ENCODE measurements around the gene C19orf38.

Gene C19orf38

DNA sequence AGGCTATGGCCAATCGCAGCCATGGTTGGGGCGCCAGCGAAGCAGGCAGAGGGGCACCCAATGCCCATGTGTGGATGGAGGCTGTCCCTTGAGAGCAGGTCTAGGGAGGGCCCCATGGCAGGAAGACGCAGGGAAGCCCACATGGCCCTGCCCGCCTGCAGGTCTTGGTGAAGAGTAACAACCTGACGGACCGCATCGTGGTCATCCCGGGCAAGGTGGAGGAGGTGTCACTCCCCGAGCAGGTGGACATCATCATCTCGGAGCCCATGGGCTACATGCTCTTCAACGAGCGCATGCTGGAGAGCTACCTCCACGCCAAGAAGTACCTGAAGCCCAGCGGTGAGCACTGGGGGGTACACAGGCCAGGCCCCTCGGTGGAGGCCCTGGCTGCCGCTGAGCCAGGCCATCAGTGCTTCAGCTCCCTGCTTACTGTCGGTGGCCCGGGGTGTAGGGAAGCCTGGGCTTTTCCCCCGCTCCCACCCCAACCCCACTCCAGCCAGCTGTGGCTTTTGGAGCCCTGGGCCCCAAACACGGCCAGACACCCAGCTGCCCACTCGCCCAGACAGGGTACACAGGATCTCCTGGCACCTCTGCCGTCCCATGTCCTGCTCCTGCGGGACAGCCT, 65.6 kb downstream of the C19orf38 start:
- DNase-seq = no peak
- Histone ChIP-seq H3K27me3 (no peaks in the 10 kb centered on the region), H3K36me3 (peaks cover 34% of the 10 kb centered on the region), H3K9me3 (no peaks in the 10 kb centered on the region), H3K4me1 (no peaks in the 10 kb centered on the region), H3K4me3 (ENCODE audit: low read depth, low read length) (no peak overlapping the region)
- TF ChIP-seq, protein P1, sequence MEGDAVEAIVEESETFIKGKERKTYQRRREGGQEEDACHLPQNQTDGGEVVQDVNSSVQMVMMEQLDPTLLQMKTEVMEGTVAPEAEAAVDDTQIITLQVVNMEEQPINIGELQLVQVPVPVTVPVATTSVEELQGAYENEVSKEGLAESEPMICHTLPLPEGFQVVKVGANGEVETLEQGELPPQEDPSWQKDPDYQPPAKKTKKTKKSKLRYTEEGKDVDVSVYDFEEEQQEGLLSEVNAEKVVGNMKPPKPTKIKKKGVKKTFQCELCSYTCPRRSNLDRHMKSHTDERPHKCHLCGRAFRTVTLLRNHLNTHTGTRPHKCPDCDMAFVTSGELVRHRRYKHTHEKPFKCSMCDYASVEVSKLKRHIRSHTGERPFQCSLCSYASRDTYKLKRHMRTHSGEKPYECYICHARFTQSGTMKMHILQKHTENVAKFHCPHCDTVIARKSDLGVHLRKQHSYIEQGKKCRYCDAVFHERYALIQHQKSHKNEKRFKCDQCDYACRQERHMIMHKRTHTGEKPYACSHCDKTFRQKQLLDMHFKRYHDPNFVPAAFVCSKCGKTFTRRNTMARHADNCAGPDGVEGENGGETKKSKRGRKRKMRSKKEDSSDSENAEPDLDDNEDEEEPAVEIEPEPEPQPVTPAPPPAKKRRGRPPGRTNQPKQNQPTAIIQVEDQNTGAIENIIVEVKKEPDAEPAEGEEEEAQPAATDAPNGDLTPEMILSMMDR (IDR thresholded peaks at IDR 0.05; ENCODE audit: low read depth, low read length) = no peak

DNA sequence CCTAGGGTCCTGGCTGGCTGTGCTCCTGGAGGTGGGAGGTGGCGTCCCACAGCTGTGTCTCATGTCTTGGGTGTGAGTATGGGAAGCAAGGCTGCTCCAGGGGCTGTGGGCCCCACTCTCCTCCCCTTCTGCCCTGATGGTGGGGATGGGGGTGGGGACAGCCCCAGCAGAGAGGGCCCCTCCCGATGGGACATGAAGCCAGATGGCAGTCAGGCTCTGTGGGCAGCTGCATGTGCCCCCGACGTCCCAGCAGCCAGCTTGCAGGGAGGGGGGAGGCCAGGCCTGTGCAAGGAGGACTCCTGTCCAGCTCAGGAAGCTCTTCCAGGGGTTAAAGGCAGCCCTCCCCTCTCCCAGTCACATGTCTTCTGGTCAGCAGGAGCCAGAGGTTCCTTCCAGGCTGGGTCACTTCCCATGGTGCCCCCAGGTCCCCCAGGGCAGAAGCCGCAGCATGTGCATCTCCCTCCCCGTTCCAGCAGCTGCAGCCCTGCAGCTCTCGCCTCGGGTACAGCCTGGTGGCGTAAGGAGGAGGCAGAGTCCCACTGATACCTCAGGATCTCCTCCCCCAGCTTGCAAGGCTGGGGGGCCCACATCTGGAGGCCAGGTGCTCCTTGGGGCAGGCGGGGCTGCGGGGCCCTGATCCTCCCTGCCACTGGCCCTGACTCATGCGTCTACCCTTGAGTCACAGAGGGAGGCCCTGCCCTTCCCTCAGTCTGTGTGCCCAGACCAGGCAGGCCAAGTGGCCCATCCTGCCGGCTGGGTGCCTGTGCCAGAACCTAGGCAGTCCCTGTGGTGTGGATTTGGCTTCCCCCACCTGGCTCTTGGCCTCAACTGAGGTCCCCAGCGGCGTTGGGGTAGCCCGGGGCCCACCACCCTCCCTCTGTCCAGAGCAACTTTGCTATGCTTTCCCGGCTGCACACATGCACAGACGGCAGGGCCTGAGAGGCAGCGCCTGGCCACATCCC, 67.2 kb downstream of the C19orf38 start:
- Histone ChIP-seq H3K9me3 (no peaks in the 10 kb centered on the region), H3K36me3 (peaks cover 38% of the 10 kb centered on the region), H3K27me3 (no peaks in the 10 kb centered on the region), H3K4me1 (no peaks in the 10 kb centered on the region), H3K4me3 (ENCODE audit: low read depth, low read length) (no peak overlapping the region)
- TF ChIP-seq, protein P1 (IDR thresholded peaks at IDR 0.05; ENCODE audit: low read depth, low read length) = no peak
- DNase-seq = no peak

DNA sequence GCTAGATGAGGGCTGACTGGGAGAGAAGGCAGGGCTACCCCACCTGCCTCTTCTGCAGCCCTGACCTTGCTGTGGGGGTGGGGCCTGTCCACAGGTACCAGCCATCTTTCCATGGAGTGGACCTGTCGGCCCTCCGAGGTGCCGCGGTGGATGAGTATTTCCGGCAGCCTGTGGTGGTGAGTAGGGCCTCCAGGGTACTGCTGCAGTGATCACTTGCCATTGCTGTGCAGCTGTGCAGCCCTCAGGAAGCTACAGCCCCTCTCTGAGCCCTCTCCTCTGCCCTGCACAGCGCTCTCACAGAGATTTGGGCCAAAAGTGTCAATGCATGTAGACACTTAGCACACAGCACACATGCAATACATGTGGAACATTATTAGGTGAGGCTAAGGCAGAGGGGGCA, 68.4 kb downstream of the C19orf38 start:
- H3K27me3 ChIP-seq = no peaks in the 10 kb centered on the region
- no peak for DNase-seq
- TF ChIP-seq, protein P1 (IDR thresholded peaks at IDR 0.05; ENCODE audit: low read depth, low read length) = no peak
- peaks cover 44% of the 10 kb centered on the region for H3K36me3 ChIP-seq
- H3K9me3 ChIP-seq = no peaks in the 10 kb centered on the region
- H3K4me1 ChIP-seq = no peaks in the 10 kb centered on the region
- H3K4me3 ChIP-seq (ENCODE audit: low read depth, low read length) = no peak overlapping the region

DNA sequence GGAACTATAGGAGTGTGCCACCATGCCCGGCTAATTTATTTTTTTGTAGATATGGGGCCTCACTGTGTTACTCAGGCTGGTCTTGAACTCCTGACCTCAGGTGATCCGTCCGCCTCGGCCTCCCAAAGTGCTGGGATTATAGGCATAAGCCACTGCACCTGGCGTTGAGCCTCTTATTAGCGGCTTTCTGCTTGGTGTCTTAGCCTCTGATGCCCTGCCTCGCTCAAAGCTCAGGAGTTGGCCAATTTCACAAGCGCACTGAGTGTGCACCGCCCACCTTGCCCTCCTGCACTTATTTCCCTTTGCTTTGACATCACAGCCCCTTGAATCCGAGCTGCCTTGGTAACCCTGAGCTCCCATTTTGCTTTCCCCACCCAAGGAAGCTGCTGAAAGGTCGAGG, 70.1 kb downstream of the C19orf38 start:
- DNase-seq = no peak
- Histone ChIP-seq H3K27me3 (no peaks in the 10 kb centered on the region), H3K36me3 (peaks cover 35% of the 10 kb centered on the region), H3K9me3 (no peaks in the 10 kb centered on the region), H3K4me3 (ENCODE audit: low read depth, low read length) (no peak overlapping the region), H3K4me1 (no peaks in the 10 kb centered on the region)
- TF ChIP-seq, protein P1 (IDR thresholded peaks at IDR 0.05; ENCODE audit: low read depth, low read length) = no peak
